ENCODE results near the gene TYMS.
"Not testable (repeated sequence)": the region's sequence is repeated elsewhere in the genome, so short reads cannot be mapped to it uniquely, and the experiment has no call there.

TYMS gene

DNA sequence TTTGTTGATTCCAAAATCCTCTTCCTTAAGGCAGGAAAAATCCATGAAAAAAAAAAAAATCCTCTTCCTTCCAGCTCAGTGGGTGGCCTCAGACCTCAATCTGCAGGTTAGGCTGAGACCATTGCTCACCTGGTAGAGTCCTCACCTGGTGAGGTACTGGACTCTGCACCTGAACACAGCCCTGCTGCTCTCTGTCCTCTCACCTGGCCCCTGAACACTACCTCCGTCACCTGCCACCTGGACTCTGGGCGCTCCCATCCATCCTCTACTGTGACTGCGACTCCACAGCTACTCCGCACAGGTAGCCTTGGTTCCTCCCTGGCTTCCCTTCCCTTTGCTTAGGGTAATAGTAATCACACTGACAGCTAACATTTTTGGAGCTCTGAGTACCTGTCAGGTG is 22.1 kb downstream of the TYMS start:
- peak; percentile 37 for DNase-seq

GRCh38 chr18:680392-680791 is 22.9 kb downstream of the TYMS start:
- no peak for DNase-seq

GRCh38 chr18:681985-682384 is 24.5 kb downstream of the TYMS start:
- no peak for DNase-seq

DNA sequence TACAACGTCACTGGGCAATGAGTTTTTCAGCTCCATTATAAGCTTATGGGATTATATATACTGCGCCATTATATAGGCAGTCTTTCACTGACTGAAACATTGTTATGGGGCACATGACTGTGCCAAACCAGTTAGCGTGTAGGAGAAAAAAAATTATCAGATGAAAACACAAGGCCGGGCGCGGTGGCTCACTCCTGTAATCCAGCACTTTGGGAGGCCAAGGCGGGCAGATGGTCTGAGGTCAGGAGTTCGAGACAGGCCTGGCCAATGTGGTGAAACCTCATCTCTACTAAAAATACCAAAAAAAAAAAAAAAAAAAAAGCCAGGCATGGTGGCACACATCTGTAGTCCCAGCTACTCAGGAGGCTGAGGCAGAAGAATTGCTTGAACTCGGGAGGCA is 25.0 kb downstream of the TYMS start:
- not testable (repeated sequence) for DNase-seq

- DNase-seq = no peak
Measured at GRCh38 chr18:682833-683232, 25.4 kb downstream of the TYMS start.

DNA sequence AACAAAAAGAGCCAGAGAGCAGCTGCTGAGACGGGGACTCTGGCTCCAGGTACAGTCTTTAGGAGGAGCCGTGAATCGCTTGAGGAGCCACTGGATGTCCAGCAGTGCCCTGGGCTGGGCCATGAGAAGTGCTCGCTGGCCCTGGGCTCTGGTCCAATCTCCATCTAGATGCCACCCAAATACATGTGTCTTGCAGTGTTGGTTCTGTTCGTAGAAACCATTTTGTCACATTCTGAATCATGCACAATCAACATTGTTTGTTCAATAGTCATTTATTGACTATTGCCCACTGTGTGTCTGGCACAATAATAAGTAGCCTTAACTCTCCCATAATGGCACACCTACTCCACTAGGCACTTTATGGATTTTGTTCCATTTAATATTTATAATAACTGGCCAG is 26.1 kb downstream of the TYMS start:
- DNase-seq = no peak

GRCh38 chr18:685438-685837 is 28.0 kb downstream of the TYMS start:
- no peak for DNase-seq

DNA sequence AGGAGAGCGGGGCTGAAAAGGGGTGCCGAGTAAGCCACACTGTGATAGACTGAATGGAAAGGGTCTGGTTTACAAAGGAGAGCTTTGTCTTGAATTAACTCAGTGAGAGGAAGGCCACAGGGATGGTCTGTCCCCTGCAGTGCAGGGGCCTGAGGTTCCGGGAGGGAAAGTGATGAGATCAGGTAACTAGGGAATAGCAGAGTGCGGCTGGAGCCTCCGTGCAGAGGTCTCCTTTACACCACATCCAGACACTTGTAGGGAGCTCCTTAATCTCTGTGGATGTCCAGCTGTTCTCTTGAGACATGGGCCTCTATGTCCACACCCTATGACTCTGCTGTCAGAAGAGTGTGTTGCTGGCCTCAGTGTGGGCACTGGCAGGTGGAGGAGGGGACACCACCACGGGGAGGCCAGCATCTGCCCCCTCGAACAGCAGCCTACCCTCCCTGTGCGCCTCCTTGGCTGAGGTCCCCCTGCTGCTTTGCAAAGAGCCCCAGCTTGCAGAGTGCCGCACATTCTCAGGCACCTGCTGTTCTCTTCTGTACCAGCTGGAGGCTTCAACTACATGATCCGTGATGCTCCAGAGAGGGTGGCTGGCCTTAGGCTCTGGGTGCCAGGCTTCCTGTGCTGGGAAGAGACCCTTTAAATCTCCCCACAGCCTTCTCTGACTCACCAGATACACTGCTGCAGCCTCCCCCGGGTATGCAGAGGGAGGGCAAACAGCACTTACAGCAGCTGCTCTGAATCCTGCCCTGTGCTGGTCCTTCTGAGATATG is 29.1 kb downstream of the TYMS start:
- DNase-seq = no peak

GRCh38 chr18:688323-688722 is 30.9 kb downstream of the TYMS start:
- no peak for DNase-seq

DNA sequence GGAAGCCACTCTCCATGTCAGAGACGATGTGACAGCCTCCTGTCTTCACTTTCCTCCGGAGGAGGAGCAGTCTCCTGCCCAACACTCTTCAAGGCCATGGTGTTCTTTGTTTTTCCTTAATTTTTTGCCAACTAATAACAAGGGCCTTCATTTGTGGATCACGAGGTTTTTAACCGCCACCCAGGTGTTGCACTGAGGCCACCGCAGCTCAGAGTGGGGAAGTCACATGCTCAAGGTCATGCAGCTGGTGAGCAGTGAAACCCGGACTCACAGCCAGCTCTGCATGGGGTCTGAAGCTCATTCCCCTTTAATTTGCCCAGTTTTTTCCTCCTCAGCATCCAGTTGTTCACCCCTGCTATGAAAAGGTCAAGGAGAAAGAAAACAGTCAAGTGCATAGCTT is 35.4 kb downstream of the TYMS start:
- DNase-seq = no peak

- DNase-seq = no peak
Measured at GRCh38 chr18:693466-694187, 36.2 kb downstream of the TYMS start.

- DNase-seq = no peak
Measured at GRCh38 chr18:697012-697411, 39.6 kb downstream of the TYMS start.

DNA sequence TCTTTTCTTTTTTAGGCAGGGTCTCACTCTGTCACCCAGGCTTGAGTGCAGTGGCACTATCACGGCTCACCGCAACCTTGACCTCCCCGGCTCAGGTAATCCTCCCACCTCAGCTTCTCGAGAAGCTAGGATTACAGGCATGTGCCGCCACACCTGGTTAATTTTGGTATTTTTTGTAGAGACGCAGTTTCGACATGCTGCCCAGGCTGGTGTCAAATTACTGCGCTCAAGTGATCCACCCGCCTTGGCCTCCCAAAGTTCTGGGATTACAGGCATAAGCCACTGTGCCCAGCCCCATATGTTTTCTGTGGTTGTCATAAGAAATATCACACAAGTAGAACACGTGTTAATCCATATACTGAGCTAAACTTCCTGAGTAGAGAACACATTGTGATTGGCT is 40.3 kb downstream of the TYMS start:
- no peak for DNase-seq

GRCh38 chr18:703213-703967 is 45.9 kb downstream of the TYMS start:
- no peak for DNase-seq

DNA sequence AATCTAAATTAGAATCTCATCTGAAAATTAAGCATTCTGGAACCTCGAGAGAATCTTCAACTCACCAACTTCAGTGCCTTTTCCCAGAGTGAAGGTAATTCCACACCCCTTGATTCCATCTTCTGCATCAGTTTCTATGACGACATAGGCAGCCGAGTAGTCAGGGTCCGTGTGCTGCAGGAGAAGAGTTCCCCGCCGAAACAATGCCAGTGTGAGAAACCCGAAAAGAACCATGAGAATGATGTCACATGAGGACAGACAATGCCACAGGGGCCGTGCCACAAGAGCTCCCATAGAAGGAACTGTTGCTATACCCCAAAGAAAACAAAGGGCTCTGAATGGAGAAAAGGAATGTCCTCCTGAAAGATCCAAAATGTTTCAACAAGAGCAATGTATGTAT is 49.0 kb downstream of the TYMS start:
- DNase-seq = no peak

GRCh38 chr18:708096-708495 is 50.6 kb downstream of the TYMS start:
- DNase-seq = no peak

DNA sequence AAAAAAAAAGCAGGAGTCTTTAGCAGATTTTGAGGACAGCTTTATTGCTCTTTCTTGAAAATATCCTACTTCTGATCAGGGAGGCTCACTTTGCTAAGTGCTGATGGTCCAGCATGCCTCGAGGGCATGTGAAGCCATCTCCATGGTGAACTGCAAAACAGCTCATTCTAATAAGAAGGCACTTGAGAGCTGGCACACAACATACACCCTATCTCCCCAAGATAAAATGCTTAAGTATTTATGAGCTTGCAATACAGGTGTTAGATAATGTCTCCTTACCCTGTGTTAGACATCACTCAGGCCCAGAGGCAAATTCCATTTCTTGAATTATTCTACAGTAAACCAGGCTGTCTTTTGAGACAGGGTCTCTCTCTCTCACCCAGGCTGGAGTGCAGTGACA is 52.3 kb downstream of the TYMS start:
- no peak for DNase-seq

- DNase-seq = no peak
Measured at GRCh38 chr18:710418-711300, 53.2 kb downstream of the TYMS start.

- no peak for DNase-seq
Measured at GRCh38 chr18:711310-711656, 53.8 kb downstream of the TYMS start.

DNA sequence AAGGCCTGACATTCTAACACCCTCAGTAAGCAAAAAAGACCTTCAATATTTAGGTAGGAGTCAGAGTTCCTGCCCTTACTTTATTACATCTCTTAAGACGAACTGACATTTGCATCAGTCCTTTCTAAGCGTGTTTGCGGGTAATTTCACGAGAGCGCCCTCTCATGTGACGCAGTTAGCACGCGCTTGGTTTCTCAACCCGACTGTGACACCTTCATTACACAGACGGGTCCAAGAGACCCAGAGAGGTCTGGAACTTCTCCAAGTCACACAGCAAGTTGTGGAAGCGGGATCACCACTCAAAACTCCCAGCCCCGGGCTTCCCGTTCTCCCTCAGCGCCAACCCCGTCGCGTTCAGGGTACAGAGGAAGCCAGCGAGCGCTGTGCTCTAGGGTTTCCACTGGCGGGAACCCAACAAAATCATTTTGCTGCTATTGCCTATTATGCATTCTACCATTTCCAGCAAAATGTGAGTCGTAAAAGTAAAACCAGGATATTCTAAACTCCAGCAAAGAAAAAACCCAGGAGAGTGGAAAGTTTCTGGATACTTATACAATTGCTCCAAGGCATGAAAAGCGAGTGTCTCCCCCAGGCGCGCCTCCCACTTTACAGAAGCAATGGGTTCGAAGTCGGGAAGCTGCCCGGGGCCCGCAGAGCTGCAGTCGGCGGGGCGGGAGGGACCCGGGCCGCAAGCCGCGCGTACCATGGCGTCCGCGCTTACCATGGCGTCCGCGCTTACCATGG is 54.4 kb downstream of the TYMS start:
- peak; percentile 69 for DNase-seq

- peak; percentile 98 for DNase-seq
Measured at GRCh38 chr18:712401-713134, 55.1 kb downstream of the TYMS start, which contains the start of gene ENOSF1. Gene ENOSF1 (minus strand): TSS chr18:712630. CDS start chr18:712587, 43 bp downstream.

Measured in NCI-H146 (cell line).